Adipose tissue (tissue), 3 donors: ENCODE data around the gene ADGRG6. TPM values are rescaled to one million over a fixed set of nuclear protein-coding genes. Genes with fewer than 3 reads are reported as not detected.

Experiments
- H3K27ac ChIP-seq: one replicate; pipeline ENCODE4 v1.5.1; 2013; ENCODE audit warnings: low read depth, low read length
- WGBS, 3 donors: extraction: QIAGEN DNeasy Blood & Tissue Kit; methylation state at CpG; one replicate each; pipeline ENCODE4 v1.1.7; 2013; 5-methylcytosine and 5-hydroxymethylcytosine counted together
- polyA plus RNA-seq, 3 donors: library from polyadenylated mRNA; stranded (reverse); fragments of 200-250 nt; gene quantifications; one replicate each; pipeline ENCODE4 v1.2.3, GENCODE V29; 2013
- donor health status: healthy with polysubstance abuse.
- donor health status: Bipolar disorder and iron deficiency.
- donor health status: healthy.

The ADGRG6 gene
- polyA plus RNA-seq, 3 donors: 1.3 to 2.8 (median 1.9) TPM

DNA sequence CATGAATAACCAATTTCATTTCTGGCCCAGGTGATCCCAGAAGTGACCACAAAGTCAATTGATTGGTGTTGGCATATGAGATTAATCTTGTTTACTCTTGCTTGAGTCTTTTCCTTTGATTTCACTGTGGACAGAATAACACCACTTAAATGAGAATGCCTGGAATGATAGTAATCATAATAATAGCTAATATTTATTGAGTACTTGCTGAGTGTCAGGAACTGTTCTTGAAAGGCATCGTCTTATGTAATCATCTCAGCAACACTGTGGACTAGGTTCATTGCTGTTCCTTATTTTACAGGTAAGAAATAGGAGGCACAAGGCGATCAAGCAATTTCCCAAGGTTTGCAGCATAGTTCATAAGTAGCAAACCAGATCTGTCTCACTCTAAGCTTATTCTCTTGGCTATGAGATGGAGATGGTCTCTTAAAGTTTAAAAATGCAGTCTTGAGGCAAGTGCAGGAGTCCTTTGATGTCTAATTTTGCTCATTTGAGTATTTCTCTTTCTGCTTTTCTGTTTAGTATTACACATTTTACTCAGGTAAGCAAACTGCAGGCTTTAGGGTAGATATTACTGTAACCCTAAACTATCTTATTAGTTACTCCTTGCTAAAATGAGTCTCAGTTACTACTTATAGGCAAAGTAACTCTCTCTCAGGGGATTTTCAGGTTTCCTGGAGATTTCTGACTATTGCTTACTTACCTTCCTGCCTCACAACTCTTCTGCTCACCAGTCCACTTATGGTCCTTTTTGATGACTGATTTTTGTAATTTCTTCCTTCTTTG, 6.3 kb downstream of the ADGRG6 start:
- no peak overlapping the region for H3K27ac ChIP-seq
- WGBS, 3 donors: 51 to 85% (median 85%) methylated on average over 2 of the region's 2 CpGs

DNA sequence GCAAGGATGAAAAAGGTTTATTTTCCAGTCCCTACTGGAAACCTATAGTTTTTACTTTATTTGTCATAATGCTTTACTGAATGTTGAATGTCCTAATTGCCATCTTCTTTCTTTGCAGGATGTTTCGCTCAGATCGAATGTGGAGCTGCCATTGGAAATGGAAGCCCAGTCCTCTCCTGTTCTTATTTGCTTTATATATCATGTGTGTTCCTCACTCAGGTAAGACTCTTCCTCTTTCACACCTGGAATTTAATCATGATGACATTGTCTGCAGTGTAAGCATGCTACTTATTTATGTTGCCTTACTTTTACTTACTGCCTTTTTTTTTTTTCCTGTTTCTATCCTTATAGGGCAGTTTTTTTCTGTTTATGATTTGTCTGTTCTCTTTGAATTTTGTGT, 7.6 kb downstream of the ADGRG6 start:
- H3K27ac ChIP-seq: no peak overlapping the region
- WGBS, 3 donors: 93 to 97% (median 96%) methylated on average over 2 of the region's 2 CpGs

DNA sequence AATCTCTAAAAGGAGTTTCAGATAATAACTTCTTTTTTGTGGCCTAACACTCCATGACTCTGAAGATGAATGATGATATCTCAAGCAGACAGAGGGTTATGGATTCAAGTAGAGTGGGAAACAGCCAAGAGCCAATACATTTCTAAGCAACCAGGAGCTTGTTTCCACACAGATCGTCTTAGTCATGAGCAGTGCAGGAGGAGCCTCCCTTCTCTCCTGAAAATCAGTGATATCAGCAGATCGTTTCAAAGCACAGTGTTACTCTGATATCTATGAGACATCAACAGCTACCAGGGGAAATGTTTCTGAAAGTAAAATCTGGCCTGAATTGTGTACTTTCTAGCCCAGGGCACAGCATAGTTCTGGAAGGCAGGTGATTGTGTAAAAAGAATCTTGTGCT, 11.5 kb downstream of the ADGRG6 start:
- WGBS, 3 donors: 25 to 52% (median 31%) methylated on average over 2 of the region's 2 CpGs
- no peak overlapping the region for H3K27ac ChIP-seq

DNA sequence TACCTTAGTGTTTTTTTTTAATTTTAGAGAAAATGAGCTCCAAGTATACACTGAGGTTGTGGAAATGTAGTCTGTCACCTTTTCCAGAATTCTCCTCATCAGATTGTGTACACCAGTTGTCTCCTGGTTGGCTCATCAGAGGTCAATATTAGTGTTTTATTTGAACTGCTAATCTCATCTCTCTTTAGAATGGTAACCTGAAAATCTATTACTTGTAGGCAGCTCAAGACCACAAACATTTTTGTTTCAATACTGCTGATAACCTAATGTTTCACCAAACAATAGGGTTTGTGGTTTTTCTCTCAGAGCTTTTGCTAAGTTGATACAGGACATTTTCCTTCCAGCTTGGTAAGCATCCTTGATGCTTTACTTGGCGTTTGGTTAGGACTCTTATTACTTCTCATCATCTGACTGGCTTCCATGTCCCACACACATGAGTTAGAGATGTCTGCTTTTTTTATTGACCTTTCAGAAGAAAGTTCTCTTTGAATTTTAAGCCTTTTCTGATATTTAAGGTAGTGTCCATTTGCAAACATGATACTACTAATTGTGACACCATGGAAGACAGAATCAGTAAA, 15.1 kb downstream of the ADGRG6 start:
- 67 to 82% (median 82%) methylated on average over 1 of the region's 1 CpG for WGBS, 3 donors
- no peak overlapping the region for H3K27ac ChIP-seq

DNA sequence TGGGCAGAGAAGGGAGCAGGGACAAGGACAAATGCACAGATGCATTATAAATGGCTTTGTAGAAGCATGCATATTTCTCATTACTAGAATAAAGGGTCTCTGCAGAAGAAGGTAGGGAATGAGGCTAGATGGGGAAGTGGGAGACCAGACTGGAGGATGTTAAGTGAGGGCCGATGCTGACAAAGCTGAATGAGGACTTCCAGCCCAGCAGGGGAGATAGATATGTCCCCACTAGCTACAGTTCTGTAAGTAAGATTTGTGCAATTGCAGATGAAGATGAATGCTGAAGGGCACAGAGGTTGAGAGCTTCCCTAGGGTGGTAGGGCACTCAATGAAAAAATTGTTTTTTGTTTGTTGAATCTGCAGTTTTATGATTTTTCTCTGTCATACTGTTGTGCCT, 16.9 kb downstream of the ADGRG6 start:
- 48 to 87% (median 64%) methylated on average over 1 of the region's 1 CpG for WGBS, 3 donors
- H3K27ac ChIP-seq: no peak overlapping the region

DNA sequence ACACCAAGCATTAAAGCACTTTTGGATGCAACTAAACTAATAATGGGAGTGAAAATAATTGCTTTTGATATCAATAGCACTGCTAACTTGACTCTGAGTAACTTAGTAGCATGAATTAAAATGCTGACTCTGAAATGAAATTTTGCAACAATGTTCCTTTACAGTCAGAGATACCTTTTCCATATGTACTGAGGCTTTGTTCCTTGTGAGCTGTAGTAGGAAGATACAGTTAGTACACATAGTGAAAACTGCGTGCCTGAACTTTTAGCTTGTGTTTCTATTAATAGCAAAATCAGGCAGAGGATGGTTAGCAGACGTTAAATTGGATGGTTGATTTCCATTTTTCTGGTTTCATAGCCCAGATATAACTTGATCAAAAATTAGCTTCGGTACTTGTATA, 18.6 kb downstream of the ADGRG6 start:
- 78 to 82% (median 80%) methylated on average over 3 of the region's 3 CpGs for WGBS, 3 donors
- H3K27ac ChIP-seq: no peak overlapping the region

DNA sequence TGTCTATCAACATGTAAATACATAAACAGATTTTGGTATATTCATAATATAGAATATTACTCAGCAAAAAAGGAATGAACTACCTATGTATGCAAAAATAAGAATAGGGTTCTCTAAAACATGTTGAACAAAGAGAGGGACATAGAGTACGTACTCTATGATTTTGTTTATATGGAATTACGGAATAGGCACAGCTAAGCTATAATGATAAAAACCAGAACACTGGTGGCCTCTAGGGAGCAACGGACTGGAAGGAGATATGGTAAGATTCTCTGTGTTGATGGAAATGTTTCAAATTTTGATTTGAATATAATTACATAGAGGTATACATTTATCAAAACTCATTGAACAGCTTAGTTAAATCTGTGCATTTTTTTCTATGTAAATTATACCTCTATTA, 19.6 kb downstream of the ADGRG6 start:
- 71 to 84% (median 74%) methylated on average over 3 of the region's 3 CpGs for WGBS, 3 donors
- H3K27ac ChIP-seq: no peak overlapping the region

DNA sequence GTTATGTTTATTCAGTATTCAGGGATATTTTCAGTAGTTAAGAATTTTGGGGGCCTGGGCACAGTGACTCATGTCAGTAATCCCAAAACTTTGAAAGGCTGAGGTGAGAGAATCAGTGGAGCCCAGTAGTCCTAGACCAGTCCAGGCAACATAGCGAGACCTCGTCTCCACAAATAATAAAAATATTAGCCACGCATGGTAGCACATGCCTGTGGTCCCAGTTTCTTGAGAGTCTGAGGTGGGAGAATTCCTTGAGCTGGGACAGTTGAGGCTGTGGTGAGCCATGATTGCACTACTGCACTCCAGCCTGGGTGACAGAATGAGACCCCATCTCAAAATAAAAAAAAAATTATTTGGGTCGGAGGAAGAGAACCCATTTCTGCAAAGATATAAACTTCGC, 20.3 kb downstream of the ADGRG6 start:
- WGBS, 3 donors: 91 to 99% (median 92%) methylated on average over 5 of the region's 5 CpGs
- no peak overlapping the region for H3K27ac ChIP-seq

DNA sequence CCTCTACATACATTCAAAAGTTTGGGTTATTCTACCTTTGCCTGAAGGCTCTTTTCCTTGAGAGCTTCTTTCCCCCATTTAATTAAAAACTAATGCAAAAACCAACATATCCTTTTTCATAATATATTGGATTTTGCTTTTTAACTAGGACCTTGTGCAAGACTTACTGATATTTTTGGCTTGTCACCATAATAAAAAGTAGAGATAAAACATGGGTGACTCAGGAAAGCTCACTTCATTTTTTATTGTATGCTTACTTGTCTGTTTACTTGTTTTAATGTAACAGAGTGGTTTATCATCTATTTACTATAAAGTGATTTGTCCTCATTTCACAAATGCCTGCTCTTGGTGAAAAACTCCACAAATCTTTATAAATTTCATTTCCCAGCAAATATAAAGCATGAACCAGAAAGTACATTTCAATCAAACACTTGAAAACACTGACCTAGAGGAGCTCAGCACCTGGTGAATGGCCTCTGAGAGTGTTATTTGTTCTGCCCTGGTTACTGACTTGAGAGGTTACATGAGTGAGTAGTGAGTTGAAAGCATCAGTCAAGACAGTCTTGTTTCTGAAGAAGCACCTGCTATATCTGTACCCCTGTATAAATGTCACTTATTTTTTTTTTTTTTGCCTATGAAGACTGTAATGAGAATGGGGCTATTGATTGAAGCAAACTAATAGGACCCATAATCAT, 20.8 kb downstream of the ADGRG6 start:
- no peak overlapping the region for H3K27ac ChIP-seq

DNA sequence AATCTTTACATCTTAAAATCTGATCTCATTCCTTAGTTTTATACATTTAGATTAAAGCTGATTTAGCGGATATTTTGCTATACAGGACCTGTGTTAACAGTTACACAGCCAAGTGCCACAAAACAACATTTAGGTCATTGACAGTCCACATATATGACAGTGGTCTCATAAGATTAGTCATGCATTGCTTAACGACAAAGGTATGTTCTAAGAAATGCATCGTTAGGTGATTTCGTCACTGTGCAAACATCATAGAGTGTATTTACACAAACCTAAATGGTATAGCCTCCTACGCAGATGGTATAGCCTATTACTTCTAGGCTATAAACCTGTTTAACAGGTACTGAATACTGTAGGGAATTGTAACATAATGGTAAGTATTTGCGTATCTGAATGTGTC, 21.6 kb downstream of the ADGRG6 start:
- no peak overlapping the region for H3K27ac ChIP-seq
- 64 to 91% (median 90%) methylated on average over 6 of the region's 6 CpGs for WGBS, 3 donors

DNA sequence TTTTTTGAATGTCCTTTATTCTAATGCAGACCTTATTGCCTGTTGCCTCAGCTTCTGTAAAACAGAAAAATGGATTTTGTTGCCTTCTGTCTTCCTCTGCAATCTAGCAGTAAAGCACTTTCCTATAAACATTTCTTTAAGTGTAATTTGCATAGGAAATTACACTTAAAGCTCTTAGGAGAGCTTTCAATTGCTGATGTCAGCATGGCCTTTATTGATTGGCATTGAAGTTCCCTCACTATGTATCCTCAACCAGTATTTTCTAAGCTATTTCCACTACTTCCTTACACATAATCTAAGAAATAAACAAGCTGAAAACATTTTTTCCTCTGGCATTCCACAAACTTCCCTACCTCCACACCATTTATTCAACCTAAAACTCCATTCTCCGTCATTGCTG, 22.3 kb downstream of the ADGRG6 start:
- 91 to 94% (median 91%) methylated on average over 1 of the region's 1 CpG for WGBS, 3 donors
- H3K27ac ChIP-seq: no peak overlapping the region

DNA sequence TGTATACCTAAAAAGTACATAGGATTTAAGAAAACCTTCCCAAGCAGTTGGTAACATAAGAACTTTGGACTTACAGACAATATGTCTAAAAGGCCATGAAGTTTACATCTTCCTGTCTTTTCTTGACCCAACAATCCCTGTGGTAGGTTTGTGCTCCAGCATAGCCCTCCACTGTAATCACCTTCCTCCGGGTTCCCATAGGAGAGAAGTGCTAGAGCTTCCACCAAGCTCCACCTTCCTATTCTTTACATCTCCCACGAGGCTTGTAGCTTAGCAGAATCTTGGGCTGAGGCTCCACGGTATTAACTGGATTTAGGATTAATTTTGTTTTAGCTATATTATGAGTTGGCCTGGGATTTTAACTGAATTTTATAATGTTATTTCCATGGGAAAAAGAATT, 23.3 kb downstream of the ADGRG6 start:
- 77 to 88% (median 83%) methylated on average over 3 of the region's 3 CpGs for WGBS, 3 donors
- no peak overlapping the region for H3K27ac ChIP-seq

DNA sequence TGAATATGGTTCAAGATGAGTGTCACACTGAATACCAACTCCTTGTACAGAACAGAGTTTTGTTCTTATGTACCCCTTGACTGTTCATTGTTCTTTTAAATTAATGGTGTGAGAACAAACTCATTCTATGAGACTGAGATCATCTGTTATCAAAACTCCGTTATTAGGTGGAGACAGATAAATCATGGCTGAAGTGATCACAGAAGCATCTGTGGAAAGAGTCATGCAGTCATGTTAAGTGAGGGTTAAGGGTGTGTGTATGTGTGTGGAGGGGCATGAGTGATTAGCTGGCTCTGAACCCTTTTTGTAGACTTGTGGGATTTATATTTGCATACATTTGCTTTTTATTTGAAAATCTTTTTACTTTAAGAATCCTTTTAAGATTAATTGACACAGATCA, 24.7 kb downstream of the ADGRG6 start:
- no peak overlapping the region for H3K27ac ChIP-seq
- 55 to 62% (median 62%) methylated on average over 1 of the region's 1 CpG for WGBS, 3 donors

DNA sequence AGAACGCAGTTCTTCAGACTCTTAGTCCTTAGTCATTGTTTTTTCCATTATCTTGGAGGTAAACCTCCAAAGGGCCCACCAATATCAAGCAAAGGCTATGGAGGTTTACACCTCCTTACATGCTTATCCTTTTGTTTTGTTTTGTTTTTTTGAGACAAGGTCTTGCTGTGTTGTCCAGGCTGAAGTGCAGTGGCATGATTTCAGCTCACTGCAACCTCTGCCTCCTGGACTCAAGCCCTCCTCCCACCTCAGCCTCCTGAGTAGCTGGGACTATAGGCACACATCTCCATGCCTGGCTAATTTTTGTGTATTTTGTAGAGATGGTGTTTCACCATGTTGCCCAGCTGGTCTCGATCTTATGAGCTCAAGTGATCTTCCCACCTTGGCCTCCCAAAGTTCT, 26.3 kb downstream of the ADGRG6 start:
- 84 to 94% (median 88%) methylated on average over 2 of the region's 2 CpGs for WGBS, 3 donors
- H3K27ac ChIP-seq: no peak overlapping the region

DNA sequence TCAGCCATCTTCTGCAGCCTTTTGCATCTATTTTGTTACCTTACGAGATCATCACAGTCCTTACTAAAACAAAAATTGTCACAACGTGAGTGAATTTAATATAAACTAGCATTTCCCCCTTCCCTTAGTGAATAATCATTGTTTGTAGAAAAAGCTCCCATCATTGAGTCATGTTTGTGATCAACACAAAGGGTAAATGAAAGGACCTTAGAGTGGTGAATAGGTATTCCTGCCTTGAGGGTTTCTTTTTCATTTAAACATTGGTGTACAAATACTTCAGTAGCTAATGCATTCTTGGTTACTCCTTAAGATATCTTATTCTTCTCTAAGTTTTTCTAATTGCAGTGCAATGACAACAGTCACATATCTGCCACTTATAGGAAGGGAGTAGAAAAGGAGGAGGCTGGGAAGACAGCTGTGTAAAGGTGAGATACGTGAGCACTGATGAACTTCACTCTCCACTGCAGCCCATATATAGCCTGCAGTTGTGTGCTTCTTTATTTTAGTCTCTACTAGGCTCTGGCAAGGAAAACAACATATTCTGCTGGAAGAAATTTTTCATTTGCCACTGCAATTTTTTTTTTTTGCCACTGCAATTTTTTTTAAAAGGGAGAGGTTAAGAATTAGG, 27.8 kb downstream of the ADGRG6 start:
- WGBS, 3 donors: 84 to 90% (median 86%) methylated on average over 3 of the region's 3 CpGs
- H3K27ac ChIP-seq: no peak overlapping the region

DNA sequence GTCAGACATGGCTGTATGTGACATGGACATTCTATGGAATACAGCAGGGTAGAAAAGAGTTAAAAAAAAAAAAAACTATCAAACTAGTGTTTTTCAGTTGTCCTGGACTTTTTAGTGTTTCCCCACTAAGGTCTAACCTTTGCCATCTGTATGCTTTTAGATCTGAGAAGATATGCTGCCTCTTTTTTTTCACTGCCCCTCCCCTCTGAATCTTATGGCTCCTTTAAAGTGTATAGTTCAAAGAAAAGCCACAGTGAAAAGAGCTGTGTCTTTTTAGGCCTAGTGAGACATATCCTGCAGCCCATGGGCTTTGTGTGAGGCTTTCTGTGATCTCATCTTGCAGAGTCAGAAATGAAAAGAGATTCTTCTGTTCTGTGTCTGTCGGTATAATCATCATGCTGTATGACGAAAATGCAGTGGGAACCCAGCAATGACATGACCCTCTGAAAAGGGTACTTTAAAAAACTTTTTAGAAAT, 29.3 kb downstream of the ADGRG6 start:
- WGBS, 3 donors: 57 to 73% (median 66%) methylated on average over 2 of the region's 2 CpGs
- H3K27ac ChIP-seq: no peak overlapping the region

DNA sequence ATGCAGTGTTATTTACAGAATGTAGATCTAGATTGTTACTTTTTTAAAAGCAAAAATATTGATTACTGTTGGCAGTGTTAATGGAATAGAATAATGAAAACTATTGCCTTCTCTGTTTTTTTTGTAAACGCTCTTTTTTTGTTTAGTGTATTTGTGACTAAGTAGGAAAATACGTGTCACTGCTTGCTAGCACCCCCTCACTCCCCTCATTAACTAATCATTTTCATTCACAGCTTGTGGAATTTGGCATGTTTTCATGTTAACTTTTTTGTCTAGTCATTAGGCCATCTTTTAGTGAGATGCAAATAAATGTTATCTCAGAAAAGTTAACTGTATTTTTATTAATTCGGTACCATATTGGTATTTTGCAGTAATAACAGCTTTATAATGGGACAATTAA, 29.8 kb downstream of the ADGRG6 start:
- 84 to 88% (median 85%) methylated on average over 3 of the region's 3 CpGs for WGBS, 3 donors
- no peak overlapping the region for H3K27ac ChIP-seq

DNA sequence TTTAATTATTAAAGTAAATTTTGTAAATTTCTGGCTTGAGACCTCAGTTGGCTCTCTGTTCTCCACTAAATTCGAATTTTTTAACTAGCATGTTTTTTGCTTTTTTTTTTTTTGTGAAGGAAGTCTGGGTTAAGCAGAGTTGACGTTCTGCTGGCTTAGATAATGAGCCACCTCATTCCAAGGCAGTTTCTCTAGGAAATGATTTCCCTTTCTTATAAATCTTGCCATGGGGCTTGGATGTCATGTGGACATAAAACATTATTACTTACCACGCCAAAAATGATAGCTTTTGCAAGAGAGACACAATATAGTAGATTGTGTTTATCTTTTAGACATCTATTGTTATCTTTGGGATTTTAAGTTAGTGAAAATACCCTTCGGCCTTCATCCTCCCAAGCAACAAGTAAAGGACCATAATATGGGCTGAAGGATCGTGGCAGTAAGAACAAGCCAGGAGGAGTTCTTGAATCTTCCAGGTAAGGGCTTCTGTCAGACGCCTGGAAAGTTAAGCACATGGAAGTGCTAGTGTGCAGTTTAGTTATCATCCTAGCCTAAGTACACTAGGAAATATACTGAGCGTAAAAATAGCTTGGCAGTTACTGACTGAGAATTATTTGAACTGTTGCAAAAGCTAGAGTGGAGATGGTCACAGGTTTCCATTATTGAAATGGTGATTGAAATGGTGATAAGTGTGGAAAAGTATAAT, 30.7 kb downstream of the ADGRG6 start:
- 71 to 80% (median 72%) methylated on average over 7 of the region's 7 CpGs for WGBS, 3 donors
- no peak overlapping the region for H3K27ac ChIP-seq

DNA sequence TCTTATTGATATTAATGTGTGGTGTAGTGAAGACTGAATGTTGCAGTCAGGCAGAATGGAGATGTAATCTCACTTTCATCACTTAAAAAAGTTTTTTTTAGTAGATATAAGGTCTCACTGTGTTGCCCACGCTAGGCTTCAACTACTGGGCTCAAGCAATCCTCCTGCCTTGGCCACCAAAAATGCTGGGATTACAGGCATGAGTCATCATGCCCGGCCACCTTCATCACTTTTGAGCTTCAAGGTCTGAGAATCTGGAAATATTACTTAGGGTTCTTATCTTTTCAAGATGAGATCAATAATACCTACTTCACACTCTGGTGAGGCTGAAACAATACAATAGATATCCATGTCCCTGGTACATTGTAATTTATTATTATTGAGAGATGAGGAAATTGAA, 31.6 kb downstream of the ADGRG6 start:
- 70 to 92% (median 91%) methylated on average over 2 of the region's 2 CpGs for WGBS, 3 donors
- no peak overlapping the region for H3K27ac ChIP-seq
